Germinal center (tissue), 1 donor: Measurements from ENCODE around the gene ASAH2.
A peak's percentile ranks its signal among the peaks of the same experiment; 100 is the strongest.
"Not testable (repeated sequence)": the region's sequence is repeated elsewhere in the genome, so short reads cannot be mapped to it uniquely, and the experiment has no call there.

Source experiments
- DNase-seq: peaks from one replicate; pipeline ENCODE4 v3.0.0; 2012; ENCODE audit warnings: mixed read lengths, low spot score

Gene ASAH2

GRCh38 chr10:50251394-50251793 is at the start of gene ASAH2:
ASAH2 (minus strand) TSS chr10:50251516; CDS start chr10:50248610, 2,906 bp downstream.
- no peak for DNase-seq

GRCh38 chr10:50299948-50300669 is 48.8 kb upstream of the ASAH2 start:
- no peak for DNase-seq

GRCh38 chr10:50295367-50295766 is 44.1 kb upstream of the ASAH2 start:
- DNase-seq = no peak

- no peak for DNase-seq
These were observed 43.3 kb upstream of the ASAH2 start for GRCh38 chr10:50294582-50294981.

- DNase-seq = no peak
These were observed 42.4 kb upstream of the ASAH2 start for GRCh38 chr10:50293513-50294313.

GRCh38 chr10:50291261-50291850 is 40.0 kb upstream of the ASAH2 start:
- DNase-seq = no peak

GRCh38 chr10:50289196-50289595 is 37.9 kb upstream of the ASAH2 start:
- no peak for DNase-seq

- DNase-seq = no peak
These were observed 35.9 kb upstream of the ASAH2 start for GRCh38 chr10:50286996-50287803.

GRCh38 chr10:50286517-50286916 is 35.2 kb upstream of the ASAH2 start:
- no peak for DNase-seq

- DNase-seq = no peak
These were observed 30.7 kb upstream of the ASAH2 start for GRCh38 chr10:50281967-50282522.

GRCh38 chr10:50281210-50281966 is 30.1 kb upstream of the ASAH2 start:
- no peak for DNase-seq

- no peak for DNase-seq
These were observed 28.9 kb upstream of the ASAH2 start for GRCh38 chr10:50280049-50280841.

GRCh38 chr10:50279489-50279888 is 28.2 kb upstream of the ASAH2 start:
- no peak for DNase-seq

GRCh38 chr10:50275650-50276235 is 24.4 kb upstream of the ASAH2 start:
- DNase-seq = peak; percentile 25

- DNase-seq = no peak
These were observed 21.2 kb upstream of the ASAH2 start for GRCh38 chr10:50272531-50272930.

- no peak for DNase-seq
These were observed 20.4 kb upstream of the ASAH2 start for GRCh38 chr10:50271564-50272250.

GRCh38 chr10:50267877-50268276 is 16.6 kb upstream of the ASAH2 start:
- DNase-seq = not testable (repeated sequence)

GRCh38 chr10:50262625-50263024 is 11.3 kb upstream of the ASAH2 start:
- not testable (repeated sequence) for DNase-seq

- DNase-seq = peak; percentile 54
These were observed 9.5 kb upstream of the ASAH2 start for GRCh38 chr10:50260791-50261281.
